GM21515 (cell line): Measurements from ENCODE around the gene CDH4.

Experiments used
- ATAC-seq: cut with Tn5 transposase; IDR thresholded peaks from one replicate; pipeline ENCODE4 v1.9.1; 2021; ENCODE audit not compliant: unreplicated experiment

The CDH4 gene

DNA sequence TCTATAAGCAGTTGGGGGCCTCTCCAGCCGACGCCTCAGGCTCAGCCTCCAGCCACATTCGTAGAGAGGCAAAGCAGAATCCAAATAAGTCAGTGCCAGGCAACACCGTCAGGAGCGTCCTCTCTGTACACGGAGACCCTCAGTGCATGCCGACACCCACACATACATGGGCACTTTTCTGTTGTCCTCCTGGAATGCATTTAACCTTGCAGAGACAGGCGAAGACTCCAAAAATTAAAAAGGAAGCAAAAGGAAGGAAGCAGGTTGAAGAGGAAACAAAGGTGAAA, 487.7 kb downstream of the CDH4 start:
- no peak for ATAC-seq

DNA sequence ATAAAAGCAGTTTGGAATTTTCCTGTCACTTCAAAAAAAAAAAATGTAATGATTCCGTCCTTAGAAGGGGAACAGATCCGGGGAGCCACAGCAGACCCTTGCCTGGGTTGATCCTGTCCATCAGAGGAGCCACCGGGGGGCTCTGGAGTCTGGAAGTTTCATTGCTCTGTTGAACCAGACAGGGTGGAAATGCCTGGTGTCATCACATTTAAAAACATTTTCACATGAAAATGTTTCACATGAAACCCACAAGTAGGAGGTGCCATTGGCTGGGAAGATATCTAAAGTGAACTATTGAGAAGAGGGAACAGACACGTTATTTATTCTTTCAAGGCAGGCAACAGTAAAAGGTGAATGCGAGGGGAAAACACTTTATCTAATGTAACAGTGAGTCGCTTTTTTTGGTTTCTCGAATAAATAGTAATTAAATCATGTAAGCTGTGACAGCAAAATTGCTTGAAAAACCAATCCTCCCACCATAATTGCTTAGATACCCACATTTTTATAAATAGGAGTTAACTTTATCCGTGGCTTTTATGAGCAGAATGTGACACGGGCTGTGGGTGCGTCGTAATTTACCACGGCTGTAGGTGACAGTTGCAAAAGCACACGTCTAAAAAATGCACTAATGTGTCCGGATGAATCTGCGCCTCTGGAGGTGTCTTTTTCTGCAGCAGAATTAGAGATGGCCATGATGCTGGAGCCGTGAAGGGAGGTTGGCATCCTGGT, 490.2 kb downstream of the CDH4 start:
- no peak for ATAC-seq

GRCh38 chr20:61743606-61744005, 491.5 kb downstream of the CDH4 start:
- no peak for ATAC-seq

- ATAC-seq: no peak
Observed at GRCh38 chr20:61744691-61745396, 492.8 kb downstream of the CDH4 start.

DNA sequence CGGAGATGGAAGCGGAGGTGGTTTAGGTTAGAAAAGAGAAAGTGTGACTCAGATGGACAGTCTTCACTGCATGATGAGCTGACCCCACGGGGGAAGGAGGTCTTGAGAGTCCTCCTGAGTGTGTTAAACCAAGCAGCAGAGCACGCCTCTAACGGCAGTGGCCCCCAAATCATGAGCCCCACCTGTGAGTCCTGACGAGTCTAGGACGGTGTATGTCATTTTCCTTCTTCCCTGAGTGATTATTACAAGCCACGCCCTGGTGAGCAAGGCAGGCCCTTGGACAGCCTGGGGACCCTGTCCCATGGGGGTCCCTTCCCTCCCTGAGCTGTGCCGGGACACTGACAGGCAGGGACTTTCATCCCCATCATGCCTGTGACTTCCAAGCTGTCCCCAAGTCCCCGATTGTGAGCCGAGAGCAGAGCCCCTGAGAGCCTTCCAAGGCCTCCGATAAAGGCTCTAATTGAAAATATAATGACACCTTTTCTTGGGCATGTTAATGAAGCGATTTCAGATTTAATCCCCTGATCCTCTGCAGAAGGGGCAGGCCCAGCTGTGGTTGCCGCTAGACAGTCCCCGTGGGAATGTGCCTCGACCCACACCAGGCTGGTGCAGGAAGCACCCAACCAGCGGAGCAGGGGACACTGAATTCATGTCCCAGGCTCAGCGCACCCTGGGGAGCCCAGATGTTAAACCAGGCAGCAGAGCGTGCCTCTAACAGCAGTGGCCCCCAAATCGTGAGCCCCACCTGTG, 493.5 kb downstream of the CDH4 start:
- ATAC-seq: no peak

DNA sequence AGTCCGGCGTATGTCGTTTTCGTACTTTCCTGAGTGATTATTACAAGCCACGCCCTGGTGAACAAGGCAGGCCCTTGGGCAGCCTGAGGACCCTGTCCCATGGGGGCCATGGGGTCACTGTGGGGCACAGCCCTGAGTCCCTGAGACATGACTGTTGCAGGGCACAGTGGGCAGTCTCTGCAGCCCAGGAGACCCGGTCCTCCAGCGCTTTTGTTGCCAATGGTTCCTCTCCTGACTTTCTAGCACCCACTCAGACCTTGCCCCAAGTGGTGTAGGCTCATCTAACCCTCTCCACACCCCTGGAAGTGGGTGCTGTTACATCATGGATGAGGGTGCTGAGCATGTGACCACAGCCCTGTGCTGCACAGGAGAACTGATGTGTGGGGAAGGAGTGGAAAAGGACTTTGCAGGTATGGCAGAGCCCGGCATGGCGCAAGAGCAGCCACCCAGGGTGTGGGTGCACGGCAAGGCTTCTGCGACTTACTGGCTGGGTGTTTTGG, 494.1 kb downstream of the CDH4 start:
- no peak for ATAC-seq

DNA sequence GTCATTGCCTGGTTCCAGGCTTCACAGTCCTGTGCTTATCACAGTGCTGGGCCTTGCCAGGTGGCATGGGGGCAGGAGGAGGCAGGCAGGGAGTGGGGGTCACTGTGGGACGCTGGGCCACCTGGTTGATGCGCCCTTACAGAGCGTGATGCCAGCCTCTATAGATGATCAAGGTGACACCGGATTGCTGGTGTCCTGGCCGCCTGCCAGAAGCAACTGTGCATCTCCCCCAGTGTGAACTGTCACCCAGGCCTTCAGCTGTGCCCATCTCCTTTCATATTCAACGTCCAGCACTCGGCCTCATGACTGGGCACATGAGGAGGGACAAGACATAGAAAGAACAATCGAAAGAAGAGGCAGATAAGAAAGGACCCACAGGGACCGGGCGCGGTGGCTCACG, 494.7 kb downstream of the CDH4 start:
- no peak for ATAC-seq

DNA sequence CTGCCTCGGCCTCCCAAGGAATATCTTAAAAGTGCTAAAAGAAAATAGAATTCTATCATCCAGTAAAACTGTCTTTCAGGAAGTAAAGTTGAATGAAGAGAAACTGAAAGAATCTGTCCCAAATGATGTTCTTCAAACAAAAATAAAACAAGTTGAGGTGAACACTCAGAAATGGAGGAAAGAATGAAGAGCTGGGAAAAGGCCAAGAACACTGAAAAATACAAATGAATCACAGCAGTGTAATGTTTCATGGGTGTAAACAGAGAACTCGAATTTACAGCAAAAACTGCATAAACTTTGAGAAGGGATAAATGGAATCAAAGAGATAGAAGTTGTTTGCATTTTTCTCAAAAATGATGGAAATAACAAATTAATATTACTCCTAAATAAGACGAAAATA, 496.3 kb downstream of the CDH4 start:
- no peak for ATAC-seq

- no peak for ATAC-seq
Observed at GRCh38 chr20:61749406-61750075, 497.5 kb downstream of the CDH4 start.

- ATAC-seq: no peak
Observed at GRCh38 chr20:61750093-61750492, 498.0 kb downstream of the CDH4 start.

DNA sequence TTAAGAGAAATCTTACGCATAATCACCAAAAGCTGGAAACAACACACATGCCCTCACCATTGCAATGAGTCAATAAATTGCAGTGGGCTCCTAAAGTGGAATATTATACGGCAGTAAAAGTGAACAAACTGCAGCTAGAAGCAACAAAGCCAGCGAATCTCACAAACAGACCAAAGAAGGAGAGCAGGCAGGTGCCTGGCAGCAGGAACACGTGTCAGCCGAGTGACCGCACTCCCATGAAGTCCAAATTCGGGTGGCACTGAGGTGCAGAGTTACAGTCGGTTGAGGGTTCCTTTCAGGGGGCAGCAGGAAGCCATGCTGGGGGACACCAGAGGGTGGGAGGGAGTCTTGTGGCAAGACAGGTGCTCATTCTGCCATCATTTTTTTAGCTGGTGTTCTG, 500.5 kb downstream of the CDH4 start:
- no peak for ATAC-seq

DNA sequence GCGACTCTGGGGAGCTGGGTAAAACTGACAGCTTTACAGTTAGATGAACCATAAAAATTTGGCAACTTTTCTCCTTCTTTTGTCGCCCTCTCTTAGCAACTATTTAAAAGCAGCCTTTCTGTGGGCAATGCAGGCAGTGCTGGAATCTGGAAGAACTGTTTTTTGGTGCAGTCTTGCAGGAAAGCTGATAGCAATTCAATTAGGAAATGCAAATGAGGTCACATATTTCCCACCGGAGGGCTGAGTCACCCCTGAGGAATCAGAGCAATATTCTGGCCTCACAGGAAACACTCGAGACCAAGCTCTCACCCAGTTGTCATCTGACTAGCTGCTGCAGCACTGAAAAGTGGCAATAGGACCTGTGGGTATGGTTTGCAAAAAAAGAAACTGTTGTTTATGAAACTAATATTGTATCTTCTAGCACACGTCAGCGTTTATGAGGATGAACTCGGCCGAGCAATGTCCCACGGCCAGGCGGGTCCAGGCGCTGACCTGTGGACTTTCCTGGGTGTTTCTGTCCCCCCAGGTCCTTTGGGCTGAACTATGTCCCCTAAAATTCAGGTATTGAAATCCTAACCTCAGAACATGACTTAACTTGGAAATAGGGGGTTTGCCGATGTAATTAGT, 501.4 kb downstream of the CDH4 start:
- ATAC-seq: no peak

GRCh38 chr20:61753987-61754956, 502.2 kb downstream of the CDH4 start:
- ATAC-seq: no peak

DNA sequence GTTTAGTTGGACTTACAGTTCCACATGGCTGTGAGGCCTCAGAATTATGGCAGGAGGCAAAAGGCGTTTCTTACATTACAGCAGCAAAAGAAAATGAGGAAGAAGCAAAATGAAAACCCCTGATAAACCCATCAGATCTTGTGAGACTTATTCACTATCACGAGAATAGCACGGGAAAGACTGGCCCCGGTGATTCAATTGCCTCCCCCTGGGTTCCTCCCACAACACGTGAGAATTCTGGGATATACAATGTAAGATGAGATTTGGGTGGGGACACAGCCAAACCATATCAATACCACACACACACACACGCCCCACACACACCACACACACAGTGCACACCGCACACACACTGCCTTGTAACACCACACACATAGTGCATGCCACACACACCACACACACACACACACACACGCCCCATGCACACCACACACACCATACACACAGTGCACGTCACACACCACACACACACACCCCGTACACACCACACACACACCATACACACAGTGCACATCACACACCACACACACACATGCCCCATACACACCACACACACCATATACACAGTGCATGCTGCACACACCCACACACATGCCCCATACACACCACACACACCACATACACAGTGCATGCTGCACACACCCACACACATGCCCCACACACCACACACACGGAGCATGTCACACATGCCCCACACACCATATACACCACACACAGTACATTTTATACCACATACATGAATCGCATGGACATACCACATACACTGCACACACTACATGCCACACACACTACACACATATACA, 503.1 kb downstream of the CDH4 start:
- ATAC-seq: no peak

DNA sequence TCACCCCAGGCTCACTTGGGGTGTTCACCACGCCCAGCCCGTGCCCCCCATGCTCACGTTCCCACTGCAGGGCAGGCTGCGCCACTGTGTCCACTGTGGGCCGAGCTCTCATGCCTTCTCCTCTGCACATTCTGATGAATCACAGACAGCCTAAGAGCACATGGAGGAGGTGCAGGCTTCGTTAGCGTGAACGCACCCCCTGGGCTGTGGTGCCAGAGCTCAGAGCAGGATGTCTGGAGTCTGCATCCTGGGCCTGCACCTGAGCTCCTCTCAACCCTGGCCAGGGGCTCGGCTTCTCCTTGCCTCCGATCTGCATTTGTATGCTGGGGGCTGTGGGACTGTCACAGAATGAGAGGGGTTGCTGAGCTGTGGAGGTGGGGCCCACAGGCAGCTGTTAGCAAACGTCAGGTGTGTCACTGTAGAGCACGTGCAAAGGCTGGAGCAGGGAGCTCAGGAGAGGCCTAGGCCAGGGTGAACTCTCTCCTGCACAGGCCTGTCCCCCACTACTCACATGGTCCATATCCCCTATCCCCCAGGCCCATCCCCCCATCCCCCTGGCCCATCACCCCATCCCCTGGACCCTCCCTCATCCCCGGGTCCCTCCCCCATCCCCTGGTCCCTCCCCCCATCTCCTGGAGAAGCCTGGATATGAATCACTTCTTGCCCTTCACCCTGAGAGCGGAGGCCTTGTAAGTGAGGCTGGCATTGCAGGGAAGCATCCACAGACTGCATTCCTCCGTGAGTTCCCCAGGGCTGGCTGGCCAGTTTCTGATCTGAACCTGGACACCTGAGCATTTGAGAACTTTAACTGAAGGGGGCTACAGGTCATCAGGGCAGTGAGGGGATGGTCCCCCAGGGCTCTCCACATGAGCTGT, 504.1 kb downstream of the CDH4 start:
- no peak for ATAC-seq

- ATAC-seq: no peak
Observed at GRCh38 chr20:61756966-61757677, 505.1 kb downstream of the CDH4 start.
